Umbilical cord (tissue), 2 donors: ENCODE results near the gene RPUSD3. TPM values are rescaled to one million over a fixed set of nuclear protein-coding genes. Genes with fewer than 3 reads are reported as not detected.
"Not testable (repeated sequence)": the region's sequence is repeated elsewhere in the genome, so short reads cannot be mapped to it uniquely, and the experiment has no call there.

Experiments used
- DNase-seq: peaks from one replicate; pipeline ENCODE4 v3.0.0-alpha.2; 2015; ENCODE audit warnings: low spot score
- total RNA-seq: library from RNA; depleted of rRNA; stranded (reverse); fragments of >200 nt; gene quantifications from one replicate; pipeline ENCODE4 v1.2.3, GENCODE V29; 2014; ENCODE audit warnings: low replicate concordance; ENCODE audit not compliant: insufficient read depth

Gene RPUSD3, protein sequence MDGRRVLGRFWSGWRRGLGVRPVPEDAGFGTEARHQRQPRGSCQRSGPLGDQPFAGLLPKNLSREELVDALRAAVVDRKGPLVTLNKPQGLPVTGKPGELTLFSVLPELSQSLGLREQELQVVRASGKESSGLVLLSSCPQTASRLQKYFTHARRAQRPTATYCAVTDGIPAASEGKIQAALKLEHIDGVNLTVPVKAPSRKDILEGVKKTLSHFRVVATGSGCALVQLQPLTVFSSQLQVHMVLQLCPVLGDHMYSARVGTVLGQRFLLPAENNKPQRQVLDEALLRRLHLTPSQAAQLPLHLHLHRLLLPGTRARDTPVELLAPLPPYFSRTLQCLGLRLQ
- total RNA-seq = 10.4 TPM

DNA sequence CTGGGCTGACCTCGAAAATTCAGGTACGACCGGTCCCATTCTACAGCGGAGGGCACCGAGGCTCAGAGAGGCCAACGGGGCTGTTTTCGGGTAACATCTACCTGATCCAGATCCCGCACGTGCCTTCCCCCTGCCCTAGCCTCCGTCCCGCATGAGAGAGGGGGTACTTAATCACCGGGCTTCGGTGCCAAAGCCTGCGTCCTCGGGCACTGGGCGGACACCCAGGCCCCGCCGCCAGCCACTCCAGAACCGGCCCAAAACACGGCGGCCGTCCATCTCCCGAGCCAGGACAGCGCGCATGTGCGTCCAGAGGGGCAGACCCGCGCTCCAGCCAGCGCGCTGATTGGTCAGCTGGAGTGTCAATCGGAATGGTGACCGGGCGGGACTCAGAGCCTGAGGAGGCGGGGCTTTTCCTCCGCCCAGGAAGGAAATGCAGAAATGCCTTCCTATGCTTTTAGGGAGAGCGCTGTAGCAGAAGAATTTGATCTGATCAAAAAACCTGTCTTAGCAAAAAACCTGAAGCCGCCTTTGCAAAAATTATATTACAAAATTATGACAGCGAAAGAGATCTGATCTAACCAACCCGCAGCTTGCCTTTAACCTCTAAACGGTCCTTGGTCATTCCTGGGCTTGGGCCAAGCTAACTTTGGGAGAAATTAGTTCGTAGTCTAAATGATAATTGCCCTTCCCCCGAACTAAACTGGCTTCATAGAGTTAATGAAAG is at the start of gene RPUSD3:
RPUSD3 (minus strand) TSS at position 294 of the 724 bp plus-strand sequence; CDS start at position 276, 18 bp downstream.
- peak; percentile 98 for DNase-seq

DNA sequence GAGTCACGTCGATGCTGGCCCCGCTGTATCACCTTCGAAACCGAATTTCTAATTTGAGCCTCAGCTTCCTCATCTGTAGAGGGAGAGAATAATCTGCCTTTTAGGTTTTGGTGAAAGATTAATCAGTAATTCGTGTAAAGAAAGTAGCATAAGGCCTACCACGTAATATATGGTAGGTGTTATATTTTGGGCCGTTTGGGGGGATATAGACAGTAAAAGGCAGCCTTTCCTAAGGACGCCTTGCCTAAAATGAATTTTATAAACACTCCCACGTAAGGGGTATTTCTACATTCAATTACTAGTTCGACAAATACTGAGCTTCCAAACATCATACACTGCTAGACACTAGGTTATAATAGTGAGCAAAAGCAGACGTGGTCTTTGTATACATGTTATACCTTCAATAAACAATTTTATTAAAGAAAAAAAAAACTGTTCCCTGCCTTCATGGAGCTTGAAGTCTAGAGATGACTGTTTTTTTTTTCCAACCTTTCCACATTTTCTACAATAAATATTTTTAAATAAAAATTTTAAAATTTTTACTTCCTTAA is 47.3 kb upstream of the RPUSD3 start:
- DNase-seq = no peak

DNA sequence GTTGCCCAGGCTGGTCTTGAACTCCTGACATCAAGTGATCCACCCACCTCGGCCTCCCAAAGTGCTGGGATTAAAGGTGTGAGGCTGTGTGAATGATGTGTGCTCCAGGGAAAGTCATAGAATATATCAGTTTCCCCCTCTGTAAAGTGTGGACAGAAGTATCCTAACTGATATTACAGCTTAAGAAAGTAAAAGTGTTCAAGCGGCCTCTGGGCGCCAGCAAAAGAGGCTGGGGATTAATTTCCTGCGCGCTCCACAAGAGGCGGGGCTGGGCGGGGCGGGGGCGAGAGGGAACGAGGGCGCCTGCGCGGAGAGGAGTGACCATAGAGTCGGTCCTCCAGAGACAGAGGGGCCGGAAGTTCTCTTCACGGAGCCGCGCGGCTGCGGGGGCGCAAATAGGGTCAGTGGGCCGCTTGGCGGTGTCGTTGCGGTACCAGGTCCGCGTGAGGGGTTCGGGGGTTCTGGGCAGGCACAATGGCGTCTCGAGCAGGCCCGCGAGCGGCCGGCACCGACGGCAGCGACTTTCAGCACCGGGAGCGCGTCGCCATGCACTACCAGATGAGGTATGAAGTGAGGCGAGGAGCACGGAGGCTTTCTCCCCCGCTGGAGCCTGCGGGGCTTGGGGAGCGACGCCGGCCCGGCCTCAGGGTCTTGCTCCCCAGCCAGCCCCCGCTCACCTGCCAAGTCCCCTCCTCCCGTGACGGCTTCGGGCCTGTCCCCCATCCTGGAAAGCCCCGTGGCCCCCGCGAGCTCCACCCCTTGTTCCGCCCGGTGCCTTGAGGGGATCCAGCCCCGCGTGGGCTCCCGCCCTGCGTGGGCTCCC is 46.7 kb upstream of the RPUSD3 start, which contains the start of gene JAGN1:
JAGN1 (plus strand) TSS at position 362 of the 823 bp plus-strand sequence; CDS start at position 475, 113 bp downstream.
- DNase-seq = peak; percentile 91

DNA sequence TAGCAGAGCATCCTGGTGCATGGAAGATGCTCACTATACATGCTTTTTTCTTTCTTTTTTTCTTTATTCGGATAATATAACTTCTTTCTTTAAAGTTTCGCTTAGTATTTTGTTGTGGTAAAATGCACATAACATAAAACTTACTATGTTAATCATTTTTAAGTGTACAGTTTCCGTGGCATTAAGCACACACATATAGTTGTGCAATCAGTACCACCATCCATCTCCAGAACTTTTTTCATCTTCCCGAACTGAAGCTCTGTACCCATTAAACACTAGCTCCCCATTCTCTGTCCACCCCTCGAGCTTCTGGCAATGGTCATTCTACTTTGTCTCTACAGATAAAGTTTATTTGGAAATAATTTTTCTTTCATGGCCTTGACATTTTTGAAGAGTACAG is 45.6 kb upstream of the RPUSD3 start:
- no peak for DNase-seq

DNA sequence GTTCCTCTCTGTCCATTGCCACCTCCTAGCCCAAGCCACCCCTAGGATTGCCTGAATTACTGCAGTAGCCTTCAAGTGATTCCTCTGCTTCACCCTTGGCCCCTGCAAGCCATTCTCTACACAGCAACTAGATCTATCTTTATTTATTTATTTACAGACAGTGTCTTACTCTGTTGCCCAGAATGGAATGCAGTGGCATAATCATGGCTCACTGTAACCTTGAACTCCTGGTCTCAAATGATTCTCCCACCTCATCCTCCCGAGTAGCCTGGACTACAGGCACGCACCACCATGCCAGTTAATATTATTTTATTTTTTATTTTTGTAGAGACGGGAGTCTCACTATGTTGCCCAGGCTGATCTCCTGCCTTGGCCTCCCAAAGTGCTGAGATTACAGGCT is 44.7 kb upstream of the RPUSD3 start:
- DNase-seq = no peak

DNA sequence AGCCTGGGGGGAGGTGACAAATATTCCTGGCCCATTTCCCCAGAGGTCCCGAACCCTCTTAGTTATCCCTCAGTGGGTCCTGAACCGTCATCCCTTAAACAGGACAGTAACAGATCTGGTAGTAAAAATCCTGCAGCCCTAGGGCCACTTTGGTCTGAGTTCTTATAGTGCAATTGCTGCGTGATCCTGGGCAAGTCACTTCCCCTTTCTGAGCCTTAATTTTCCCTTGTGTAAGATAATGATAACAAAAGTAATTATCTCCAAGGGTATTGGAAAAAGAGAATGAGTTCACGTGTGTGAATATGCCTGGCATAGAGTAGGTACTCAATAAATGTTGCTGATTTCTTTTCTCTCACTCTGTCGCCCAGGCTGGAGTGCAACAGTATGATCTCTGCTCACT is 43.7 kb upstream of the RPUSD3 start:
- no peak for DNase-seq

DNA sequence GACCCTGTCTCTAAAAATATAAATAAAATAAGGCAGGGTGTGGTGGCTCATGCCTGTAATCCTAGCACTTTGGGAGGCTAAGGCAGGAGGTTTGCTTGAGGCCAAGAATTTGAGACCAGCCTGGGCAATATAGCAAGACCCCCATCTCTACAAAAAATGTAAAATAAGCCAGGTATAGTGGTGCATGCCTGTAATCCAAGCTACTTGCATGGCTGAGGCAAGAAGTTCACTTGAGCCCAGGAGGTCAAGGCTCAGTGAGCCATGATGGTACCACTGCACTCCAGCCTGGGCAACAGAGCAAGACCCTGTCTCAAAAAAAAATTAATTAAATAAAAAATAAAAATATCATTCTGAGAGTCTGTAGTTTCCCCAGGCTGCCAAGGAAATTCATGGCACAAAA is 42.5 kb upstream of the RPUSD3 start:
- DNase-seq = no peak

DNA sequence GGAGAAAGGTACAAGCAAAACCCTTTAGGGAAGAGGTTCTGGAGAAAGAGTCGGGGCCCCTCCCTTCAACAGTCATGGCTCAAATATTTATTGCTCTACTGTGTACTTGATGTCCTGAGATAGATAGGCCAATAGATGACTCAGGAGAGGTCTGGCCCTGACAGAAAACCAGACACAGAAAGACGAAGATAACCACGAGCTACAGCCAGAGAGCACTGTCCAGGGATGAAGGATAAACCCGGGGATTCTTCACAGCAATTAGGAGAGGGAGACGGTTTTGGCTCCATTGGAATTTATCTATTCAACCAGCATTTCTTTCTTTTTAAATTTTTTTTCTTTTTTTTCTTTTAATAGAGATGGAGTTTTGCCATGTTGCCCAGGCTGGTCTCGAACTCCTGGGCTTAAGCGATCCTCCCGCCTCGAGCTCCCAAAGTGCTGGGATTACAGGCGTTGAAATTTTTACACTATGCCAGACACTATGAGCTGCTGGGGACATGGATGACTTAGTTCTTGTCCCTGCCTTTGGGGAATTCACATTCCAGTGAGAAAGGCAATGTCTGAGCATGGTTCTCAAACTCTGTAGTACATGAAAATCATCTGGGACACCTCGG is 40.9 kb upstream of the RPUSD3 start:
- DNase-seq = peak; percentile 96

DNA sequence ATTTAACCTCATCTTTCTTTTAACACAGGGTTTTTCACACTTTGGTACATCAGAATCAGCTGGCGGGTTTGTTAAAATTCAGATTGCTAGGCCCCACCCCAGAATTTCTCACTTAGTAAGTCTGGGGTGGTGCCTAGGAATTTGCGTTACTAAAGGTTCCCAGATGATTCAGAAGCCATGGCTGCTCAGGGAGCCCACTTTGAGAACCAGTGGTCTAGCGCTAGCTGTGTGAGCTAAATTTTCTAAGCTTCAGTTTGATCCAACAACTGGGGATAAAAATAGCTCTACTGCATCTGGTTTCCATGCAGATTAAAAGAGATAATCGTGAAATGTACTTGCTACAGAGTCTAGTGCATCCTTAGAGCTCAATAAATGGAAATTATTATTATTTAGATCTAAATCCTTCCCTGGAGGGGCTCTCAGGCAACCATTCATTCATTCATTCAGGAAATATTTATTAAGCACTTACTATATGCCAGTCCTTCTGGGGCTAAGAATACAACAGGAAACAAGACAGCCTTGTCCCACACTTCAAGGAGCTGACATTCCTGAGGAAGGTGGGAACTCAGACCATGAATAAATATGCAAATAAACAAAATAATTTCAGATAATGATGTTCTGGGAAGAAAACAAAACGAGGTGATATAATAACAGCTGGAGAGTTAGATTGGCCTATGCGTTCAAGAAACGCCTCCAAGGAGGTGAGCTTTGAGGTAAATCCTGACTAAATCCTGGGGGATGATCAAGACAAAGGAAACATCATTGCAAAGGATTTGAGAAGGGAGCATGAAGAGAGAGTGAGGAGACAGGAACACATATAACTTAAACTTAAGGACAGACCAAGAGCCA is 40.1 kb upstream of the RPUSD3 start:
- DNase-seq = peak; percentile 86

DNA sequence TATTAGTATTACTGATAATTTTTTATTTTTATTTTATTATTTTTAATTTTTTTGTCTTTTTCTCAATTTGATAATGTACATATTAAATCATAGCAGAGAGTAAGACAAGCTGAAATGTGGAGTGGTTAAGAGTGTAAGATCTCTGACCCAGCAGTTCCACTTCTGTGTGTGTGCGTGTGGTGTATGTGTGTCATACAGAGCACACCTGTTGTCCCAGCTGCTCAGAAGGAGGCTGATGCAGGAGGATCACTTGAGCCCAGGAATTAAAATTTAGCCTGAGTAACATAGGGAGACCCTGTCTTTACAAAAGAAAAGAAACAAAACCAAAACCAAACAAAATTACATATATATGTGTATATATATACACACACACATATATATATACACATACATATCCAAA is 37.6 kb upstream of the RPUSD3 start:
- DNase-seq = no peak

DNA sequence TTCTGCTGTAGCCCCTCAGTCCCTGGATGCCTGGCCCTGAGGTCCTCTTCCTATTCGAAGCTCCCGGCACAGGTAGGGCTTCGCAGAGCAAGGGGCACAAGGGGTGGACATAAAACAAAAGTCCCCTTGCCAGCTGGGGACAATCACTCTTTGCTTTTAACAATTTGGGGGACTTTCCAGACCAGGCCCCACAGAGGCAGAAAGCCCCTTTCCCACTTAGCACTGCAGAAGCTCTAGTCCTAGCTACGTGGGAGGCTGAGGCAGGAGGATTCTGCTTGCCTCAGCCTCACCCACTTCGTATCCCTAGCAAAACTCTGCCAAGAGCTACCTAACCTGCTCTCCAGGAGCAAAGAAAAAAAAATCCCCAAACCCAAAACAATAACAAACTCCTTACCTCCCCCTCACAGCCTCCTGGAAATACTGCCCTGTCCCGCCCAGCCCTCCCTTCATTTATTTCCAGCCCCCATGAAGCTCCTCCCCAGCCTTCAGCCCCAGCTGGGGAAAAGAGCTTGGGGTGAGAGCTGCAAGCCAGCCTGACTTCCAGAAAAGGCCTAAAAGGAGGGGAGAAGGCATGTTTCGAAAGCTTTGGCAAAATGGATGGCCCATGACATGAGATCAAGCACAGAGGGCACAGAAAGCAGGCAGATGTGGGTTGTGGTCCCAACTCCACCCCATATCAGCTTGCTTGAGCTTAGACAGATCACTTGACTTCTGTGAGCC is 36.2 kb upstream of the RPUSD3 start, which contains the start of gene CIDEC:
CIDEC (minus strand) TSS at position 424 of the 720 bp plus-strand sequence. CDS start 1,767 bp downstream, outside the sequence.
- DNase-seq = peak; percentile 38

DNA sequence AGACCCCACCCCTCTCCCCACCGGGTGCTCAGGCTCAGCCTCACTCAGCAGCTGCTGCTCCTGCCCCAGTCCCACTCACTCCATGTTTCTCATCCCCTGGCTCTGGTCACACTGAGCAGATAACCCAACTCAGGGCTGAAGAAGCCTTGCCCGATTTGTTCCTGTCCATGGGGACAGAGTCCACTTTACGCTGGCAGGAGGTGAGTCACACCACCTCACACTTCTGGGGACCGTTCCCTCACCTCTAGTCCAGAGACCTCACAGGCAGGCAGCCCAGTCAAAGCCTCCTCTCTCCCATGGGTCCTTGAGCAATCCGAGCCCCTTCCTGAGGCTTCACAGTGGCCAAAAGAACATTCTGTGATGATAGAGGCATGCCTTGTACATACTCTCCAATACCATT is 34.9 kb upstream of the RPUSD3 start:
- DNase-seq = no peak

DNA sequence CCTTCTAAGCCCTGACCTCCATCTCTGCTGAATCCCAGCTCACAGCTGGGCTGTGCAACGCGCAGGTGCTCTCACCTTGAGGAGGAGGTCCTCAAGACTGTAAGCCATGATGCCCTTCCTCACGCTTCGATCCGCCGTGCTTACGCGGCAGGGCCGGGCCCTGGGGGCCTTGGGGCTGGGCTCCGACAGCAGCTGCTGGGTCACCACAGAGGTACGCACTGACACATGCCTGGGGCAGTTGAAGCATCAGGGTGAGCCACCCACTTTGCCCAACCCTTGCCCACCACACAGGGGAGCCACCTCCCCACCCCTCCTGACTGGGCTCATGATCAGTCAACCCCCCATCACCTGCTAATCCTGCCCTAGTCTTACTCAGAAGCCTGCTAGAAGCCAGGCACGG is 33.2 kb upstream of the RPUSD3 start:
- DNase-seq = no peak

DNA sequence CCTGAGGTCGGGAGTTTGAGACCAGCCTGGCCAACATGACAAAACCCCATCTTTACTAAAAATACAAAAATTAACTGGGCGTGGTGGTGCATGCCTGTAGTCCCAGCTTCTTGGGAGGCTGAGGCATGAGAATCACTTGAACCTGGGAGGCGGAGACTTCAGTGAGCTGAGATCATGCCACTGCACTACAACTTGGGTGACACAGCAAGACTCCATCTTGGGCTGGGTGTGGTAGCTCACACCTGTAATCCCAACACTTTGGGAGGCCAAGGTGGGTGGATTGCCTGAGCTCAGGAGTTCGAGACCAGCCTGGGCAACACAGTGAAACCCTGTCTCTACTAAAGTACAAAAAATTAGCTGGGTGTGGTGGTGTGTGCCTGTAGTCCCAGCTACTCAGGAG is 32.4 kb upstream of the RPUSD3 start:
- DNase-seq = not testable (repeated sequence)

DNA sequence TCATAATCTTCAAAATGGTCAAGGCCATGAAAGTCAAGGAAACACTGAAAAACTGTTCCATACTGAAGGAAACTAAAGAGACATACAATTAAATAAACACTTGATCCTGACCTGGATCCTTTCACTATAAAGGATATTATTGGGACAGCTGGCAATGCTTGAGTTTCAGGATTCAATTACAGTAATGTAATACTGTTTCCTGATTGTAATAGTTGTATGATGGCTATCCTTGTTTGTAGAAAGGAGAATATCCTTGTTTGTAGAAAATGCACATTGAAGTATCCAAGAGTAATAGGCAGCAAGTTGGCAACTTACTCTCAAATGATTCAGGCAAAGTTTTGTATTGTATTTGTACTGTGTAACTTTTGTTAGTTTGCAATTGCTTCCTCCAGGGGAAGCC is 31.6 kb upstream of the RPUSD3 start:
- DNase-seq = no peak

DNA sequence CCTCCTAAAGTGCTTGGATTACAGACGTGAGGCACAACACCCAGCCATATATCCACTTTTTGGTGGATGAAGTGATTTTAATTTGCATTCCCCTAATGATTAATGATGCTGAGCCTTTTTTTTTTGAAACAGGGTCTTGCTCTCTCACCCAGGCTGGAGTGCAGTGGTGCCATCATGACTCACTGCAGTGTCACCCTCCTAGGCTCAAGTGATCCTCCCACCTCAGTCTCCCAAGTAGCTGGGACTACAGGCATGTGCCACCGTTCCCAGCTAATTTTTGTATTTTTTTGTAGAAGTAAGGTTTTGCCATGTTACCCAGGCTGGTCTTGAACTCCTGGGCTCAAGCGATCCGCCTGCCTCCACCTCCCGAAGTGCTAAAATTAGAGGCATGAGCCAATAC is 28.3 kb upstream of the RPUSD3 start:
- DNase-seq = not testable (repeated sequence)

DNA sequence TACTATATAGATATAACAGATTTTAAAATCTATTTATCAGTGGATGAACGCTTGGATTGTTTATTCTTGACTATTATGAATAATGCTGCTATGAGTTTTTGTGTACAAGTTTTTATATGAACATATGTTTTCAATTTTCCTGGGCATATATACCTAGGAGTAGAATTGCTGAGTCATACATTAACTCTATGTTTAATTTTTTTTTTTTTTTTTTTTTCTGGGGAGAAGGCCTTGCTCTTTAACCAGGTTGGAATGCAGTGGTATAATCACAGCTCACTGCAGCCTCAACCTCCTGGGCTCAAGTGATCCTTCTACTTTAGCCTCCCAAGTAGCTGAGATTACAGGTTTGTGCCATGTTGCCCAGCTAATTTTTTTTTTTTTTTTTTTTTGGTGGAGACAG is 27.2 kb upstream of the RPUSD3 start:
- no peak for DNase-seq

DNA sequence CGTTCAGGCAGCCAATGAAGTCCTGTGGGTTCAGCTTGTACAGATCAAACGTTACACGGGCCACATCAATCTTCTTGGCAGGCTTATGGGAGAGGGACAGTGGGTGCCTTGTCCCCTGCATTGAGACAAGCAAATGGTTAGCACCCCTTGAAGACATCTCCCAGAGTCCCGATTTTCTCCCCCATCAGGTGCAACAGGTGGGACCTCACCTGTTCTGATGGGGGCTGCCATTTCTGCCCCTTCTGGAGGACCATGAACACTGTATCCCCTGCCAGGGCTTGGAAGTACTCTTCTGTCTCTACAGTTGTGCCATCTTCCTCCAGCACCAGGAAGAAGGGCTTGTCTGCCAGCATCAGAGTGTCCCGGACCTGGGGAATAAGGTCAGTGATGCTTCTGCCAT is 26.1 kb upstream of the RPUSD3 start:
- no peak for DNase-seq

DNA sequence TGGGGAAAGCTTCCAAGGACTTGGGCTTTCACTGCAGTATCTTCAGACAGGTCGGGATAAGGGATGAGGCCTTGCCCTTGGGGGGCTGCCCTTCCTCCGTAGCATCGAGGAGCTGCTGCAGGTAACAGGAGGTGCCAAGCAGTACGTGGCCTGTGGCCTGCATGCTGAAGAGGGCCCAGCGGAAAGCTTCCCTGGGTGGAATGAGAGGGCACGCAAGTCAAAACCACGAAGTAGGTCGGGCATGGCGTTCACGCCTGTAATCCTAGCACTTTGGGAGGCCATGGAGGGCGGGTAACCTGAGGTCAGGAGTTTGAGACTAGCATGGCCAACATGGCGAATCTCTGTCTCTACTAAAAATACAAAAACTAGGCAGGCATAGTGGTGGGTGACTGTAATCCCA is 23.3 kb upstream of the RPUSD3 start:
- DNase-seq = no peak

DNA sequence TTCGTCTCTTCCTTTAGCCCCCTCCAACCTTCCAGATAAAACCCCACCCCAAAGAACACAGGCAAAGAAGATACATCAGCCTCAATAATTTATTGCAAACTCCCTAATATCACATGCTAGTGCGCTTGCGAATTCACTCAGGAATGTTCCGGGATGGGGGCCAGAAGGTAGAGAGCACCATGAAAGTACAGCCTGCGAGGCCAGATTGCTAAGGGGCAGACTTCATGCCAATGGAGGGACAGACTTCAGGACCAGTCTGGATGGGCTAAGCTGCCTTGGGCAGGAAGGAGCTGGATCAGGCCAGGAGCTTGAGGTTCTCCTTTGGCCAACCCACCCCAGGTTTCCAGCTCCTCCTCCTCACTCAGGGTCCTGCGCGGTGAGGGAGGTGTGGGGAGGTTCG is 22.8 kb upstream of the RPUSD3 start:
- peak; percentile 74 for DNase-seq
